ENCODE measurements around the gene AP3M1. TPM values are rescaled to one million over a fixed set of nuclear protein-coding genes. Genes with fewer than 3 reads are reported as not detected.
"Not testable (repeated sequence)": the region's sequence is repeated elsewhere in the genome, so short reads cannot be mapped to it uniquely, and the experiment has no call there.

Gene AP3M1
- total RNA-seq, 1 donor: 55.8 TPM

GRCh38 chr10:74150990-74151878, 606 bp upstream of the AP3M1 start, which contains the start of gene ADK:
Gene ADK (plus strand): TSS chr10:74151221. CDS start chr10:74151279, 58 bp downstream.
- TF ChIP-seq, protein P1, sequence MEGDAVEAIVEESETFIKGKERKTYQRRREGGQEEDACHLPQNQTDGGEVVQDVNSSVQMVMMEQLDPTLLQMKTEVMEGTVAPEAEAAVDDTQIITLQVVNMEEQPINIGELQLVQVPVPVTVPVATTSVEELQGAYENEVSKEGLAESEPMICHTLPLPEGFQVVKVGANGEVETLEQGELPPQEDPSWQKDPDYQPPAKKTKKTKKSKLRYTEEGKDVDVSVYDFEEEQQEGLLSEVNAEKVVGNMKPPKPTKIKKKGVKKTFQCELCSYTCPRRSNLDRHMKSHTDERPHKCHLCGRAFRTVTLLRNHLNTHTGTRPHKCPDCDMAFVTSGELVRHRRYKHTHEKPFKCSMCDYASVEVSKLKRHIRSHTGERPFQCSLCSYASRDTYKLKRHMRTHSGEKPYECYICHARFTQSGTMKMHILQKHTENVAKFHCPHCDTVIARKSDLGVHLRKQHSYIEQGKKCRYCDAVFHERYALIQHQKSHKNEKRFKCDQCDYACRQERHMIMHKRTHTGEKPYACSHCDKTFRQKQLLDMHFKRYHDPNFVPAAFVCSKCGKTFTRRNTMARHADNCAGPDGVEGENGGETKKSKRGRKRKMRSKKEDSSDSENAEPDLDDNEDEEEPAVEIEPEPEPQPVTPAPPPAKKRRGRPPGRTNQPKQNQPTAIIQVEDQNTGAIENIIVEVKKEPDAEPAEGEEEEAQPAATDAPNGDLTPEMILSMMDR (IDR thresholded peaks at IDR 0.05; ENCODE audit: insufficient read depth, low read length): no peak
- DNase-seq (ENCODE audit: low read depth): peak; percentile 98
- H3K4me3 ChIP-seq (ENCODE audit: low read depth, low read length): peak within 1 kb of the TSS; percentile 99

DNA sequence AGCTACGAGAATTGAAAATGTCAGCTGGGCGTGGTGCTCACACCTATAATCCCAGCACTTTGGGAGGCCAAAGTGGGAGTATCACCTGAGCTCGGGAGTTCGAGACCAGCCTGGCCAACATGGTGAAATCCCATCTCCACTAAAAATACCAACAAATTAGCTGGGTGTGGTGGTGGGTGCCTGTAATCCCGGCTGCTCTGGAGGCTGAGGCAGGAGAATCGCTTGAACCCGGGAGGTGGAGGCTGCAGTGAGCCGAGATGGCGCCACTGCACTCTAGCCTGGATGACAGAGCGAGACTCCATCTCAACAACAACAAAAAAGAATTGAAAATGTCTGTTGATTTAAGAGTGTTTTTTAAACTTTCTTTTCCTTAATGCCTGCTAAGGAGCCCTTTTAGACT, 3.6 kb downstream of the AP3M1 start:
- not testable (repeated sequence) for DNase-seq (ENCODE audit: low read depth); H3K4me3 ChIP-seq (ENCODE audit: low read depth, low read length)

DNA sequence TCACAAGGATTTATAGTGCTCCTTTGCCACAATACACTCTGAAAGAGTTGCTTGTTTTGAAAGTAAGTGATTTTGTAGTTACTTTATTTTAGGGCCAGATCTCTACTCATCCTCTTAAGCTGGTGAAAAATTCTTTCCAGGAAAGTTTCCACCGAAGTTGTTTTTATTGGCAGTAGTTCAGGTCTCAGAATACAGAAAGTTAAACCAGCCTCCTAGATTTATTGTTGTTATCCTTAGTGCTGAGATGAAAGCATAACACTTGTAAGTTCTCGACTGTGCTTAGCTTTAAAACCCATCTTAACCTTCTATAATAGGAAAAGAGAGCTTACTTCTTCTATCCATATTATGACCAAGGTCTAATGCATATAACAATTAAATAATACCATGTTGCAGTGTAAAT, 5.5 kb downstream of the AP3M1 start:
- no peak overlapping the region for H3K4me3 ChIP-seq (ENCODE audit: low read depth, low read length)
- TF ChIP-seq, protein P1 (IDR thresholded peaks at IDR 0.05; ENCODE audit: insufficient read depth, low read length): no peak
- DNase-seq (ENCODE audit: low read depth): peak; percentile 92

- TF ChIP-seq, protein P1 (IDR thresholded peaks at IDR 0.05; ENCODE audit: insufficient read depth, low read length): no peak
- no peak for DNase-seq (ENCODE audit: low read depth)
- H3K4me3 ChIP-seq (ENCODE audit: low read depth, low read length): no peak overlapping the region
These were observed 10.1 kb downstream of the AP3M1 start for GRCh38 chr10:74140553-74140952.

DNA sequence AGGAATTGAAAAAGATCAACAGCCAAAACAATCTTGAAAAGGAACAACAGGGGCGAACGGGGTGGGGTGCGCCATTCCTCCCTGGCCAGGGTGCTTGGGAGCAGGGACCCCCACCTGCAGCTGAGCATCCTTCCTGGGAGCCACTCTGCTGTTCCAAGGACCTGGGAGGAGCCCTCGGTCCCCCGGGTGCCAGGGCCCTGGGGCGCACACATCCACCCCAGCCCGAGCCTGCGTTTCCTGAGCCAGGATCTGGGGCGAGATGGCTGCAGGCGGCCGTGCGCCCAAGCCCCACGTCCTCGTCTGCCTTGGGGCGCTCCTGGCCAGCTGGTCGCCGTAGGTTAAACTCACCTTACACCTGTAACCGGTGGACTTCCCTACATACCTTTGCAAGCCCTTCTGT, 10.6 kb downstream of the AP3M1 start:
- TF ChIP-seq, protein P1 (IDR thresholded peaks at IDR 0.05; ENCODE audit: insufficient read depth, low read length): no peak
- no peak overlapping the region for H3K4me3 ChIP-seq (ENCODE audit: low read depth, low read length)
- no peak for DNase-seq (ENCODE audit: low read depth)

DNA sequence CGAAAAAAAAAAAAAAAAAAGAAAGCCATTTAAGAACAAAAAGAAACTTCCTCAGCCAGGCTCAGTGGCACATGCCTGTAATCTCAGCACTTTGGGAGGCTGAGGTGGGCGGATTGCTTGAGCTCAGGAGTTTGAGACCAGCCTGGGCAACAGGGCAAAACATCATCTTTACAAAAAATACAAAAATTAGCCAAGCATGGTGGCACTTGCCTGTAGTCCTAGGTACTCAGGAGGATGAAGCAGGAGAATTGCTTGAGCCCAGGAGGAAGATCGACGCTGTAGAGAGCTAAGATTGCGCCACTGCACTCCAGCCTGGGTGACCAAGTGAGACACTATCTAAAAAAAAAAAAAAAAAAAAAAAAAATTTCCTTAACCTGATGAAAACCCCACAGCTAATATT, 12.0 kb downstream of the AP3M1 start:
- H3K4me3 ChIP-seq (ENCODE audit: low read depth, low read length); DNase-seq (ENCODE audit: low read depth): not testable (repeated sequence)

DNA sequence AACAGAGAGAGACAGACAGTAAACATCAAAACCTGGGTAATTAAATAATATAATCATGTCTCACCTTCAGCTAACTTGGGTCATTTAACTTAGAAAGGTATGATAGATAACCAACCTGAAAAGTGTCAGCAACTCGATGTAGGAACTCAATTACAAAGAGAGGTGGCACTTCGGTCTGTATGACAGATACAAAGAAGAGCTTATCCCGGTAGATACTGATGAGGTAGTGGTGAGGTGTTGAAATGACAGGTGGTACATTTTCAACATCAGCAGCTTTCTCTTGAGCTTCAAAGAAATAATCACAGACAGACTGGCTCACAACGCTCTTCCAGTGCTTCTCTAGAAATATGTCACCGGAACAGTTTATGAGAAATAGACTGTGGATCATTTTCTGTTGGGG, 12.6 kb downstream of the AP3M1 start:
- no peak overlapping the region for H3K4me3 ChIP-seq (ENCODE audit: low read depth, low read length)
- TF ChIP-seq, protein P1 (IDR thresholded peaks at IDR 0.05; ENCODE audit: insufficient read depth, low read length): no peak
- DNase-seq (ENCODE audit: low read depth): no peak

DNA sequence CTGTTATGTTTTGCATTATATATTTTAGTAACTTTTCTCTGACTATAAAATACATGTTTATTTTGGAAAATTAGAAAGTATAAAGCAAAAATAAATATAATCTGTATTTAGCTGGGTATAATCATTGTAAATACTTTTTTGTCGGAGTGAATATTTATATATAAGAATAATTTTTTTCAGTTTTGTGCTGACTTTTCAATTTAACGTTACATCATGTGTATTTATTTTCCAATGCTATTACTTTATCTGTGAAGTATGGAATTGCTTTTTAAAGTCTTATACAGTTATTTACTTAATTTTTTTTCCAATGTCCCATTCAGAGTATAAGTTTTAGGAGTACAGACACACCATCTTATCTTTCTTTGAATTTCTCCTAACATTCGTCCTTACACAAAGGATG, 15.2 kb downstream of the AP3M1 start:
- no peak overlapping the region for H3K4me3 ChIP-seq (ENCODE audit: low read depth, low read length)
- DNase-seq (ENCODE audit: low read depth): no peak
- TF ChIP-seq, protein P1 (IDR thresholded peaks at IDR 0.05; ENCODE audit: insufficient read depth, low read length): no peak
